HFFc6 (cell line): Measurements from ENCODE around the gene GUCY2D. TPM values are rescaled to one million over a fixed set of nuclear protein-coding genes. Genes with fewer than 3 reads are reported as not detected.

Source experiments
- DNase-seq: peaks from one replicate; pipeline ENCODE4 v3.0.0-alpha.2; 2018
- H3K27ac Mint-ChIP-seq: 2 replicates; pipeline ENCODE4 v1.8.0; 2020; ENCODE audit warnings: mild to moderate bottlenecking, mixed read lengths
- H3K27me3 Mint-ChIP-seq: 2 replicates; pipeline ENCODE4 v1.8.0; 2021; ENCODE audit warnings: mild to moderate bottlenecking, moderate library complexity, mixed read lengths; ENCODE audit not compliant: insufficient read depth
- H3K36me3 Mint-ChIP-seq: 2 replicates; pipeline ENCODE4 v1.8.0; 2021; ENCODE audit warnings: low read depth, mixed read lengths
- H3K4me1 Mint-ChIP-seq: 2 replicates; pipeline ENCODE4 v1.8.0; 2020; ENCODE audit warnings: low read depth, mixed read lengths
- H3K4me3 Mint-ChIP-seq: 2 replicates; pipeline ENCODE4 v1.8.0; 2020; ENCODE audit warnings: mild to moderate bottlenecking, moderate library complexity, mixed read lengths
- H3K9me3 Mint-ChIP-seq: 2 replicates; pipeline ENCODE4 v1.8.0; 2020; ENCODE audit warnings: mild to moderate bottlenecking, mixed read lengths
- CTCF ChIP-seq: fragments of 200-600 bp; sonication (generic); IDR thresholded peaks from 2 replicates; pipeline ENCODE4 v1.5.0; 2021; ENCODE audit warnings: antibody characterized with exemption, mild to moderate bottlenecking
- total RNA-seq, 6 experiments: library from RNA; stranded (reverse); fragmentation: NEBNext Ultra II Directional; extraction: Animal tissue kit (Norgen Biotek cat#: 25700); gene quantifications; 2 replicates in 1 of 6; 3 replicates in 5 of 6; pipeline ENCODE4 v1.2.3, GENCODE V29; 2021

The GUCY2D gene
- total RNA-seq, 6 experiments from 2014 or later, result not detected

- Mint-ChIP-seq H3K9me3 (no peaks in the 10 kb centered on the region), H3K27ac (no peak overlapping the region), H3K36me3 (no peaks in the 10 kb centered on the region), H3K4me1 (peaks cover 14% of the 10 kb centered on the region), H3K27me3 (peaks cover 64% of the 10 kb centered on the region), H3K4me3 (no peak overlapping the region)
- no peak for DNase-seq
- TF ChIP-seq CTCF, result no peak
These were observed 66.5 kb downstream of the GUCY2D start for GRCh38 chr17:8068736-8069586.

DNA sequence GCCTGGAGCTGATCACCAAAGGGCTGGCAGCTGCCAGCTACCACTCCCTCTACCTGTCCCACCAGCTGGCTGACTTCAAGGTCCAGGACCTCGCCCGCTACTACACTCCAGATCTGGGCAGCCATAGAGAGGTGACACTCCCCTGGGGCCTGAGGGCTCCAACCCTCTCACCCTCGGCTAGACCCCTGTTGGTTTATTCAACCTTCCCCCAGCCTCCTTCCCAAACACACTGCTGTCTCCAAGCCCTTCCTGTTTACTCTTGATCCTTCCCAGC lies 67.1 kb downstream of the GUCY2D start:
- Mint-ChIP-seq H3K36me3 (no peaks in the 10 kb centered on the region), H3K27ac (no peak overlapping the region), H3K4me1 (peaks cover 17% of the 10 kb centered on the region), H3K27me3 (peaks cover 69% of the 10 kb centered on the region), H3K9me3 (no peaks in the 10 kb centered on the region), H3K4me3 (no peak overlapping the region)
- no peak for TF ChIP-seq CTCF
- no peak for DNase-seq

Other genes with a start within 250 kb of the GUCY2D start
- gene KDM6B, start 168.4 kb upstream of the GUCY2D start, total RNA-seq, result 10 to 100 TPM; 10.4 to 15.2 (median 11.6) TPM
- 1 to 10 TPM in 2 of 6 experiments, under 1 TPM in 4; 0.40 to 1.3 (median 0.60) TPM for gene TMEM88, start 147.5 kb upstream of the GUCY2D start, total RNA-seq
- gene NAA38, start 145.1 kb upstream of the GUCY2D start, total RNA-seq, result 100 to 1,000 TPM; 104 to 122 (median 107) TPM
- 10 to 100 TPM in 4 of 6 experiments, 1 to 10 TPM in 2; 9.3 to 15.3 (median 10.5) TPM for gene CYB5D1, start 144.6 kb upstream of the GUCY2D start, total RNA-seq
- 100 to 1,000 TPM in 4 of 6 experiments, 10 to 100 TPM in 2; 83.3 to 112 (median 110) TPM for gene CHD3, start 113.8 kb upstream of the GUCY2D start, total RNA-seq
- 1 to 10 TPM; 2.2 to 3.6 (median 3.1) TPM for gene RNF227, start 86.3 kb upstream of the GUCY2D start, total RNA-seq
- gene KCNAB3, start 72.8 kb upstream of the GUCY2D start, total RNA-seq, result 1 to 10 TPM; 1.5 to 3.0 (median 2.3) TPM
- gene TRAPPC1, start 70.7 kb upstream of the GUCY2D start, total RNA-seq, result 100 to 1,000 TPM; 244 to 309 (median 288) TPM
- 10 to 100 TPM; 20.8 to 32.2 (median 28.5) TPM for gene CNTROB, start 70.4 kb upstream of the GUCY2D start, total RNA-seq
- gene ALOX15B, start 36.4 kb downstream of the GUCY2D start, total RNA-seq, result not detected
- not detected for gene ALOX12B, start 85.1 kb downstream of the GUCY2D start, total RNA-seq
- gene ALOXE3, start 115.9 kb downstream of the GUCY2D start, total RNA-seq, result under 1 TPM; 0.14 to 0.30 (median 0.21) TPM
- gene HES7, start 121.5 kb downstream of the GUCY2D start, total RNA-seq, result under 1 TPM; 0.24 to 0.54 (median 0.41) TPM
- gene PER1, start 149.8 kb downstream of the GUCY2D start, total RNA-seq, result 10 to 100 TPM; 18.9 to 31.8 (median 26.9) TPM
- 10 to 100 TPM; 37.0 to 47.6 (median 44.5) TPM for gene VAMP2, start 160.3 kb downstream of the GUCY2D start, total RNA-seq
- gene TMEM107, start 173.8 kb downstream of the GUCY2D start, total RNA-seq, result 10 to 100 TPM; 13.8 to 18.8 (median 17.5) TPM
- gene BORCS6, start 187.6 kb downstream of the GUCY2D start, total RNA-seq, result 1 to 10 TPM; 4.4 to 6.0 (median 4.6) TPM
- gene AURKB, start 208.0 kb downstream of the GUCY2D start, total RNA-seq, result 10 to 100 TPM; 24.5 to 43.4 (median 39.5) TPM
- gene CTC1, start 245.4 kb downstream of the GUCY2D start, total RNA-seq, result 10 to 100 TPM in 5 of 6 experiments, 1 to 10 TPM in 1; 8.8 to 14.4 (median 10.8) TPM
- gene PFAS, start 246.7 kb downstream of the GUCY2D start, total RNA-seq, result 10 to 100 TPM; 46.8 to 63.9 (median 58.8) TPM